Gastrocnemius medialis (tissue), 4 donors: ENCODE results near the gene SYCE1. TPM values are rescaled to one million over a fixed set of nuclear protein-coding genes. Genes with fewer than 3 reads are reported as not detected.

ENCODE experiments used
- ATAC-seq, 2 donors: fragments of 150-250 bp; one replicate each; pipeline ENCODE4 v1.9.1; 2016
- DNase-seq, 2 donors: peaks; one replicate each; pipeline ENCODE4 v3.0.0-alpha.2; 2019
- H3K27ac ChIP-seq, 4 donors: fragments of 200-600 bp; sonication (generic); 1 replicate in 1 of 4; 2 replicates in 3 of 4; pipeline ENCODE4 v1.5.1; 2016 to 2018; ENCODE audit warnings: mild to moderate bottlenecking in 2 of 4, moderate library complexity in 1 of 4
- H3K27me3 ChIP-seq, 3 donors: fragments of 200-600 bp; sonication (generic) in 2 of 3; 1 replicate in 1 of 3; 2 replicates in 2 of 3; pipeline versions ENCODE4 v1.5.1 to v1.6.0; 2016 to 2019; ENCODE audit warnings: mild to moderate bottlenecking in 1 of 3, moderate library complexity in 1 of 3
- H3K36me3 ChIP-seq, 2 donors: fragments of 200-600 bp; sonication (generic) in 1 of 2; one replicate each; pipeline ENCODE4 v1.5.1; 2017 to 2018
- H3K4me1 ChIP-seq, 2 donors: fragments of 200-600 bp; sonication (generic) in 1 of 2; one replicate each; pipeline ENCODE4 v1.5.1; 2016 to 2017; ENCODE audit warnings: mild to moderate bottlenecking in 2 of 2
- H3K4me3 ChIP-seq, 4 donors: fragments of 200-600 bp; sonication (generic) in 3 of 4; 1 replicate in 1 of 4; 2 replicates in 3 of 4; pipeline ENCODE4 v1.5.1; 2016 to 2019; ENCODE audit warnings: mild to moderate bottlenecking in 2 of 4
- H3K9me3 ChIP-seq, 3 donors: fragments of 200-600 bp; sonication (generic) in 2 of 3; 1 replicate in 1 of 3; 2 replicates in 2 of 3; pipeline ENCODE4 v1.5.1; 2016 to 2019
- POLR2A ChIP-seq, 2 donors: fragments of 450-650 bp; IDR thresholded peaks; one replicate each; pipeline ENCODE4 v1.6.1; 2017; ENCODE audit warnings: antibody characterized with exemption in 2 of 2, mild to moderate bottlenecking in 2 of 2, moderate library complexity in 2 of 2
- in situ Hi-C, 4 donors: fragments of 200-750 bp; cut with MboI; loops; one replicate each; pipeline versions ENCODE4 v1.15.0 to v1.8.0; 2017; ENCODE audit warnings: low sequenced_read_pairs in 4 of 4
- intact Hi-C: fragments of 100-400 bp; cut with DNase I; formaldehyde crosslinking; loops from one replicate; pipeline ENCODE4 v1.15.1; 2023; ENCODE audit warnings: low total_unique reads
- total RNA-seq, 4 donors: library from RNA; depleted of rRNA; stranded (reverse); fragments of >200 nt; gene quantifications; one replicate each; pipeline versions ENCODE4 v1.1.0 to v1.2.3, GENCODE V29; 2016
- TF ChIP-seq, protein P1 (sequence below), 5 experiments: fragments of 450-650 bp in 3 of 5; fragments of 200-600 bp in 2 of 5; sonication (generic) in 2 of 5; IDR thresholded peaks in 4 of 5; conservative IDR thresholded peaks in 1 of 5; 1 replicate in 4 of 5; 2 replicates in 1 of 5; pipeline ENCODE4 v1.5.1; 2016 to 2019; ENCODE audit warnings: antibody characterized with exemption in 5 of 5, mild to moderate bottlenecking in 3 of 5, moderate library complexity in 3 of 5

SYCE1 gene
- total RNA-seq, 4 donors from 2014 or later, result 0.32 TPM; not detected in 3

- H3K27ac ChIP-seq, result no peak overlapping the region
- TF ChIP-seq POLR2A (IDR thresholded peaks at IDR 0.05), result no peak
- TF ChIP-seq, protein P1, sequence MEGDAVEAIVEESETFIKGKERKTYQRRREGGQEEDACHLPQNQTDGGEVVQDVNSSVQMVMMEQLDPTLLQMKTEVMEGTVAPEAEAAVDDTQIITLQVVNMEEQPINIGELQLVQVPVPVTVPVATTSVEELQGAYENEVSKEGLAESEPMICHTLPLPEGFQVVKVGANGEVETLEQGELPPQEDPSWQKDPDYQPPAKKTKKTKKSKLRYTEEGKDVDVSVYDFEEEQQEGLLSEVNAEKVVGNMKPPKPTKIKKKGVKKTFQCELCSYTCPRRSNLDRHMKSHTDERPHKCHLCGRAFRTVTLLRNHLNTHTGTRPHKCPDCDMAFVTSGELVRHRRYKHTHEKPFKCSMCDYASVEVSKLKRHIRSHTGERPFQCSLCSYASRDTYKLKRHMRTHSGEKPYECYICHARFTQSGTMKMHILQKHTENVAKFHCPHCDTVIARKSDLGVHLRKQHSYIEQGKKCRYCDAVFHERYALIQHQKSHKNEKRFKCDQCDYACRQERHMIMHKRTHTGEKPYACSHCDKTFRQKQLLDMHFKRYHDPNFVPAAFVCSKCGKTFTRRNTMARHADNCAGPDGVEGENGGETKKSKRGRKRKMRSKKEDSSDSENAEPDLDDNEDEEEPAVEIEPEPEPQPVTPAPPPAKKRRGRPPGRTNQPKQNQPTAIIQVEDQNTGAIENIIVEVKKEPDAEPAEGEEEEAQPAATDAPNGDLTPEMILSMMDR (IDR thresholded peaks at IDR 0.05 in 4 of 5, conservative IDR thresholded peaks at IDR 0.05 in 1 of 5), result no peak
- no peaks in the 10 kb centered on the region for H3K9me3 ChIP-seq
- no peak for DNase-seq
- peaks cover 17 to 37% (median 34%) of the 10 kb centered on the region in 3 donors for H3K27me3 ChIP-seq
- no peak for ATAC-seq
- no peaks in the 10 kb centered on the region for H3K36me3 ChIP-seq
- in situ Hi-C loops, result no loop called here
- intact Hi-C loops, result loop anchor here (10.0 kb wide), 1 partner anchor 203 kb away; no protein-coding TSS in a partner anchor
- peak overlapping the region; percentile 24 to 48 (median 35) for H3K4me3 ChIP-seq
- H3K4me1 ChIP-seq, result no peaks in the 10 kb centered on the region
These were observed 37.6 kb downstream of the SYCE1 start for GRCh38 chr10:133527771-133528271.

DNA sequence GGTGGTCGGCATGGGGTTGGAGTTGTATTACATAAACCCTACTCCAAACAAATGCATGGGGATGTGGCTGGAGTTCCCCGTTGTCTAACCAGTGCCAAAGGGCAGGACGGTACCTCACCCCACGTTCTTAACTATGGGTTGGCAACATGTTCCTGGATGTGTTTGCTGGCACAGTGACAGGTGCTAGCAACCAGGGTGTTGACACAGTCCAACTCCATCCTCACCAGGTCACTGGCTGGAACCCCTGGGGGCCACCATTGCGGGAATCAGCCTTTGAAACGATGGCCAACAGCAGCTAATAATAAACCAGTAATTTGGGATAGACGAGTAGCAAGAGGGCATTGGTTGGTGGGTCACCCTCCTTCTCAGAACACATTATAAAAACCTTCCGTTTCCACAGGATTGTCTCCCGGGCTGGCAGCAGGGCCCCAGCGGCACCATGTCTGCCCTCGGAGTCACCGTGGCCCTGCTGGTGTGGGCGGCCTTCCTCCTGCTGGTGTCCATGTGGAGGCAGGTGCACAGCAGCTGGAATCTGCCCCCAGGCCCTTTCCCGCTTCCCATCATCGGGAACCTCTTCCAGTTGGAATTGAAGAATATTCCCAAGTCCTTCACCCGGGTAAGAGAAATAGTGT lies 38.3 kb downstream of the SYCE1 start, which contains the start of gene CYP2E1:
Gene CYP2E1 (plus strand): TSS at position 407 of the 632 bp plus-strand sequence. CDS start 33 bp downstream, at position 440.
- intact Hi-C loops, result loop anchor here (10.0 kb wide), 1 partner anchor 202 kb away; no protein-coding TSS in a partner anchor

GRCh38 chr10:133525444-133525843 lies 39.9 kb downstream of the SYCE1 start:
- ATAC-seq (no peak), DNase-seq (no peak)
- Histone ChIP-seq H3K27ac (no peak overlapping the region), H3K27me3 (peaks cover 15 to 37% (median 34%) of the 10 kb centered on the region in 3 donors), H3K36me3 (no peaks in the 10 kb centered on the region), H3K4me3 (no peak overlapping the region), H3K9me3 (no peaks in the 10 kb centered on the region), H3K4me1 (no peaks in the 10 kb centered on the region)
- no peak for TF ChIP-seq POLR2A (IDR thresholded peaks at IDR 0.05)
- TF ChIP-seq, protein P1 (IDR thresholded peaks at IDR 0.05 in 4 of 5, conservative IDR thresholded peaks at IDR 0.05 in 1 of 5), result no peak
- intact Hi-C loops (loop anchor here (10.0 kb wide), 1 partner anchor 201 kb away; no protein-coding TSS in a partner anchor), in situ Hi-C loops (no loop called here)

More for the DNA sequence above, 38.3 kb downstream of the SYCE1 start, which contains the start of gene CYP2E1:
- H3K27ac ChIP-seq, result no peak within 1 kb of the TSS
- peaks cover 17 to 37% (median 34%) of the 10 kb centered on the region in 3 donors for H3K27me3 ChIP-seq
- no peaks in the 10 kb centered on the region for H3K9me3 ChIP-seq
- no peak for DNase-seq
- no peaks in the 10 kb centered on the region for H3K4me1 ChIP-seq
- in situ Hi-C loops, result no loop called here
- H3K36me3 ChIP-seq, result no peaks in the 10 kb centered on the region
- peak within 1 kb of the TSS; percentile 24 to 48 (median 35) for H3K4me3 ChIP-seq
- no peak for ATAC-seq
- TF ChIP-seq, protein P1 (IDR thresholded peaks at IDR 0.05 in 4 of 5, conservative IDR thresholded peaks at IDR 0.05 in 1 of 5), result no peak
- no peak for TF ChIP-seq POLR2A (IDR thresholded peaks at IDR 0.05)

- TF ChIP-seq, protein P1 (IDR thresholded peaks at IDR 0.05 in 4 of 5, conservative IDR thresholded peaks at IDR 0.05 in 1 of 5), result no peak
- no peak for TF ChIP-seq POLR2A (IDR thresholded peaks at IDR 0.05)
- intact Hi-C loops, result loop anchor here (10.0 kb wide), 1 partner anchor 199 kb away; no protein-coding TSS in a partner anchor
- no peak for ATAC-seq
These were observed 41.7 kb downstream of the SYCE1 start for GRCh38 chr10:133523631-133524203.

More at GRCh38 chr10:133523631-133524203, 41.7 kb downstream of the SYCE1 start:
- Histone ChIP-seq H3K36me3 (no peaks in the 10 kb centered on the region), H3K9me3 (no peaks in the 10 kb centered on the region), H3K27me3 (peaks cover 14 to 24% (median 21%) of the 10 kb centered on the region in 3 donors), H3K4me3 (no peak overlapping the region), H3K4me1 (no peaks in the 10 kb centered on the region), H3K27ac (no peak overlapping the region)
- DNase-seq, result no peak
- in situ Hi-C loops, result no loop called here
